Raji (cell line): ENCODE measurements around the gene EIF4G2.

Source experiments
- POLR2A ChIP-seq: IDR thresholded peaks from 2 replicates; pipeline ENCODE4 v1.6.1; 2011; ENCODE audit warnings: low read depth, low read length, control low read depth; ENCODE audit not compliant: insufficient read depth

The EIF4G2 gene

DNA sequence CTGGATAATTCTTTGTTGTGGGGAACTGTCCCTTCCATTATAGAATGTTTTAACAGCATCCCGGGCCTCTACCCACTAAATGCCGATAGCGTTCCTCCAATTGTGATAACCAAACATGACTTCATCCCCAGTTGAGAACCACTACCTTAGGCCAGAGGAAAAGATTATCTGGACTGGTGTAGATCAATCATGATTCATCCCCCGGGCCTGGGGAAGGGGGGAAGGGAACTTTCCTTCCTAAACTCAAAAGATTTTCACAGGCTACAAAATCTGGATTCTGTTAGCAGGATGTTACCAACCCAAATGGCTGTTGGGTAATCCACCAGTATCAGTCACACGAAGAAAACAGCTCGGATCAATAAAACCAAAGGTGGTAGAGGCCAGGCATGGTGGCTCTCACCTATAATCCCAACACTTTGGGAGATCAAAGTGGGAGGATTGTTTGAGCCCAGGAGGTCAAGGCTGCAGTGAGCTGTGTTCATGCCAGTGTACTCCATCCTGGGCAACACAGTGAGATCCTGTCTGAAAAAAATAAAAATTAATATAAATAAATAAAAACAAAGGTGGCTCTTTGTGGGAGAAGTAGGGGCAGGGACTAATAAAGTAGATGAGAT is 47.5 kb downstream of the EIF4G2 start:
- TF ChIP-seq POLR2A: no peak

DNA sequence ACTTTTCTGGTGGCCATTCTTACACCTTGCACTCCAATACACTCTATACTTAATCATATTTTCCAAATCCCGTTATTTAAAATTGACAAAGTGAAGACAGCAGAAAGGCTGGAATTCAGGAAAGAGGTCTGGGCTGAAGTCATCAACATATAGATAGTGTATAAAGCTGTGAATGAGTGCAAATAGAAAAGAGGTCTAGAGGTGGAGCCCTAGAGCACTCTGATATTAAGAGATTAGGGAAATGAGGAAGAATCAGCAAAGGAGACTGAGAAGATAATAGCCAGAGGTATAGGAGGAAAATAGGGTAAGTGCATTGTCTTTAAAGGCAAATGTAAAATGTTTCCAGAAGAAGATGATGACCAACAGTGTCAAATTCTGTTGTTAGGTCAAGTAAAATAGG is 49.8 kb downstream of the EIF4G2 start:
- no peak for TF ChIP-seq POLR2A

DNA sequence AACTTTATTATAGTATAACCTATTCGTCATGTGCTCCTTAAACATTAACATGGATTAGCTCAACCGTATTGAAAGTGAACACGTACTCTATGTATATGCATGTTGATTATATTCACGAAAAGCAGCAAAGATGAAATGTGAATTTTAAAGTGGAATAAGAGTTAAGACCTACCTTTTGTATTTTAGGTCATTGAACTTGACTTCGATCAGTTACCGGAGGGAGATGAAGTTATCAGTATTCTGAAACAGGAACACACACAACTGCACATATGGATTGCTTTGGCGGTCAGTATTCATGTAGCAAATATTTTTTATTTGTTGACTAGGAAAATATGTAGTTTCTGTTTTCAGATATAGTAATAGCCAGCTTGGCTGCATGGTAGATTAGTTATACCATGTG is 56.2 kb downstream of the EIF4G2 start:
- no peak for TF ChIP-seq POLR2A

DNA sequence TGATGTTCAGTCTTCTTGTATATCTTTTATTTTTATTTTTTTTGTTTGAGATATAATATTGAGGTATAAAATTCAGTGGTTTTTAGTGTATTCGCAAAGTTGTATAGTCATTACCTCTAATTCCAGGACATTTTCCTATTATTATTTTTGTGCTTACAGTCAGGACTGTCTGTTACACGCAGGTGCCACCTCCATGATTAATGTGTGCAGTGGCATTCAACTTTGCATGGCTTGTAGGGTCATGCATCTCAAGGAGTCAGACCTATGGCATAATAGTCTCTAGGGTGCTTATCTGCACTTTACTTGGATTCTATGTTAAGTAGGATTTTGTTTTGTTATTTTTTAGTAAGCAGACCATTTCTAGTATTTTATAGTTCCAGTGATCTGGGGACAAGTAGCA is 56.7 kb downstream of the EIF4G2 start:
- TF ChIP-seq POLR2A: no peak

DNA sequence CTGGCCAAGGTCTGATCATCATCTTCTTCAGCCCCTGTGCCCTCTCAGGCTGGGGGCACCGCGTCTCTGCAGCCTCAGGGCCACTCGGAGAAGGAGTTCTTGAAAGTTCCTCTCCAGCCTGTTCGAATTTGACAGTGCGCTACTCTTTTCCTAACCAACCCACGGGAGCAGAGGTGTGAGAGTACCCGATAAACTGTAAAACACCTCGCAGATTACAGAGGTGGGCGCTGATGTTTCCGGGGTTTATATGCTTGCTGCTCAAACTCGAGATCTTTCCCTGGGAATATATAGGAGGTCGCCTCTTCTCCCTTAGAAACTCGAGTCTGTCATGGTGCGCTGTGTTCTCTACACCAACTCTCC is 57.2 kb downstream of the EIF4G2 start:
- TF ChIP-seq POLR2A: no peak

DNA sequence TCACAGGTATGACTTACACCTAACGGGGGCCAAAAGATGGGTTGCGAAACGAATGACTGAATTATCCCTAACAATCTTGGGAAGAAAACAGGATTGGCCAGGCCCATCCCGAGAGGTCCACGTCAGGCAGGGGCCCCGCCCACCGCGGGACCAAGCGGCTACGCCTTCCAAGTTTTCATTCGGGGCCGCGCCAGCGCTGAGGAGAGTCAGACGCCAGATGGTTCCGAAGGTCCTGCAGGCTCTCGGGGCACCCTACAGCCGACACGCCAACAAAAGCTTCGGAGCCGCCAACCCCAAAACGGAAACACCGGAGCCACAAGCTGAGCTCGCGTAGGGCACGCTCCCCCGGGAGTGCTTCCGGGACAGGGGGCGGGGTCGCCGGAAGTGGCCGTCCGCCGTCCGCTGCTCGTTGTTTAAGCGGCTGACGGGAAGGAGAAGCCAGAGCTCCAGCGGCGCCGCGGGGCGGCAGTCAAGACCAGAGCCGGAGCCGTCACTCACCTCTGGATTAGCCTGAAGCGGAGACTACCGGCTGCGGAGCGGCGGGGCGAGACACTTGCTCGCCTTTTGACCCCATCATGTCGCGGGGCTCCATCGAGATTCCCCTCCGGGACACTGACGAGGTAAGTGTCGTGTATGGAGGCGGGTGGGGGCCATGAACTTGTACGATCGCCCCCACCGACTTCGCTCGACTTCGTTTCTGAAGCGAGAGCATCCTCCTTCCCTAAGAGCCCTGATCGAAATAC is 57.7 kb downstream of the EIF4G2 start, which contains the start of gene CTR9:
TSS of gene CTR9 (plus strand) at position 409 of the 743 bp plus-strand sequence. CDS start at position 576, 167 bp downstream.
- TF ChIP-seq POLR2A: peak; percentile 90

DNA sequence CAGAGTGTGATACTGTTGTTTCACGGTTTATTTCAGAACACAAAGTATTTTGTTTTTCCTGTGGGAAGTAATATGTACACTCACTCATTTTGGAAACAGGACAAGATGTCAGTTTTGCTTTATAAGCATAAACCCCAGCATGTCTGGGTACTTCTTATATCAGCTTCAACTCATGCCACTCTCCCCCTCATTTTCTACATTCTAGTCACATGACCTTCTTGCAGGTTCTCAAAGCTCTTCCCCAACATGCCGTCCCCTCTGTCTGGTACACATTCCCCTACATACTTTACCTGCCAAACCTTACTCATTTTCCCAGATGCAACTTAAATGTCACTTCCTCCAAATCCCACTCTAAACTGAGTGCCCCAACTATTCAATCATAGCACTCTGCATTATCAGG is 59.2 kb downstream of the EIF4G2 start:
- TF ChIP-seq POLR2A: no peak

DNA sequence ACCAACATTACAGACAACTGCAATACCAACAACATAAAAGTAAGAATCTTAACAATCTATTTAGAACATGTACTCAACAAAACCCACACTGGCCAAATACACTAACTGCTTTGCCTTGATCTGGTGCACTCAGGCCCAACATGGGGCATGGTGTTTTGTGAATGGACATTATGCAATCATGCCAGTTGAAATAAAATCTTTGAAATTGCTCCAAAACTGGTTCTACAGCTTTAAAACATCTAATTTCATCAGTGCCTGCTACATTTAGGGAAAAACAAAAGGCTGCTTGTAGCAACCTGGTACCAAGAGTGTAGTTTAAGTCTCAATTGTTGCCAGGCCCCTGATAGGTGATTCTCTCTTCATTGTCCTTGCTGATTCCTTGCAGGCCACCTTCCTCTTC is 61.0 kb downstream of the EIF4G2 start:
- no peak for TF ChIP-seq POLR2A
